Measurements from ENCODE around the gene SRGAP1. TPM values are rescaled to one million over a fixed set of nuclear protein-coding genes. Genes with fewer than 3 reads are reported as not detected.
"Not testable (repeated sequence)": the region's sequence is repeated elsewhere in the genome, so short reads cannot be mapped to it uniquely, and the experiment has no call there.

SRGAP1 gene
- polyA plus RNA-seq, 4 donors = 16.9 to 27.8 (median 22.7) TPM

GRCh38 chr12:64178122-64178521 lies 333.6 kb downstream of the SRGAP1 start:
- no peak for DNase-seq (ENCODE audit: low read depth in 4 of 4, low spot score in 2 of 4)

GRCh38 chr12:64180951-64181350 lies 336.5 kb downstream of the SRGAP1 start:
- DNase-seq (ENCODE audit: low read depth in 4 of 4, low spot score in 2 of 4) = no peak

- peak; percentile 15 to 56 (median 44) for DNase-seq (ENCODE audit: low read depth in 4 of 4, low spot score in 2 of 4)
Measured at GRCh38 chr12:64181430-64182291, 337.2 kb downstream of the SRGAP1 start.

GRCh38 chr12:64184216-64184615 lies 339.7 kb downstream of the SRGAP1 start:
- DNase-seq (ENCODE audit: low read depth in 4 of 4, low spot score in 2 of 4) = no peak

- no peak for DNase-seq (ENCODE audit: low read depth in 4 of 4, low spot score in 2 of 4)
Measured at GRCh38 chr12:64186789-64187188, 342.3 kb downstream of the SRGAP1 start.

- no peak for DNase-seq (ENCODE audit: low read depth in 4 of 4, low spot score in 2 of 4)
Measured at GRCh38 chr12:64187370-64187769, 342.9 kb downstream of the SRGAP1 start.

GRCh38 chr12:64187794-64188193 lies 343.3 kb downstream of the SRGAP1 start:
- no peak for DNase-seq (ENCODE audit: low read depth in 4 of 4, low spot score in 2 of 4)

GRCh38 chr12:64189530-64189929 lies 345.0 kb downstream of the SRGAP1 start:
- DNase-seq (ENCODE audit: low read depth in 4 of 4, low spot score in 2 of 4) = no peak

- no peak for DNase-seq (ENCODE audit: low read depth in 4 of 4, low spot score in 2 of 4)
Measured at GRCh38 chr12:64190140-64190539, 345.6 kb downstream of the SRGAP1 start.

GRCh38 chr12:64192644-64193444 lies 348.3 kb downstream of the SRGAP1 start:
- DNase-seq (ENCODE audit: low read depth in 4 of 4, low spot score in 2 of 4) = no peak

- no peak for DNase-seq (ENCODE audit: low read depth in 4 of 4, low spot score in 2 of 4)
Measured at GRCh38 chr12:64193931-64194330, 349.4 kb downstream of the SRGAP1 start.

- DNase-seq (ENCODE audit: low read depth in 4 of 4, low spot score in 2 of 4) = no peak
Measured at GRCh38 chr12:64194333-64195149, 350.0 kb downstream of the SRGAP1 start.

- DNase-seq (ENCODE audit: low read depth in 4 of 4, low spot score in 2 of 4) = not testable (repeated sequence)
Measured at GRCh38 chr12:64195841-64196240, 351.3 kb downstream of the SRGAP1 start.

GRCh38 chr12:64203036-64203435 lies 358.5 kb downstream of the SRGAP1 start:
- DNase-seq (ENCODE audit: low read depth in 4 of 4, low spot score in 2 of 4) = no peak

GRCh38 chr12:64203775-64204174 lies 359.3 kb downstream of the SRGAP1 start:
- DNase-seq (ENCODE audit: low read depth in 4 of 4, low spot score in 2 of 4) = no peak

- no peak for DNase-seq (ENCODE audit: low read depth in 4 of 4, low spot score in 2 of 4)
Measured at GRCh38 chr12:64205542-64205941, 361.0 kb downstream of the SRGAP1 start.

- no peak for DNase-seq (ENCODE audit: low read depth in 4 of 4, low spot score in 2 of 4)
Measured at GRCh38 chr12:64207453-64207852, 363.0 kb downstream of the SRGAP1 start.
